GM18951 (cell line): ENCODE results near the gene OR8B8.
"Not testable (repeated sequence)": the region's sequence is repeated elsewhere in the genome, so short reads cannot be mapped to it uniquely, and the experiment has no call there.

Source experiments
- POLR2A ChIP-seq: IDR thresholded peaks from 4 replicates; pipeline ENCODE4 v1.6.1; 2011; ENCODE audit warnings: mild to moderate bottlenecking; ENCODE audit not compliant: insufficient read length, insufficient read depth; ENCODE audit errors: extremely low read depth
- in situ Hi-C: fragments of 300-500 bp; cut with MboI; formaldehyde crosslinking; loops from one replicate; pipeline ENCODE4 v1.12.0; 2022; ENCODE audit warnings: low sequenced_read_pairs, mixed read lengths, inconsistent platforms; ENCODE audit not compliant: unreplicated experiment

Gene OR8B8

GRCh38 chr11:124465368-124465767 is 19.9 kb upstream of the OR8B8 start:
- in situ Hi-C loops: no loop called here
- no peak for TF ChIP-seq POLR2A

GRCh38 chr11:124463990-124464389 is 18.5 kb upstream of the OR8B8 start:
- in situ Hi-C loops: no loop called here
- no peak for TF ChIP-seq POLR2A

- TF ChIP-seq POLR2A: no peak
- in situ Hi-C loops: no loop called here
Observed at GRCh38 chr11:124463324-124463723, 17.8 kb upstream of the OR8B8 start.

GRCh38 chr11:124460459-124460858 is 15.0 kb upstream of the OR8B8 start:
- in situ Hi-C loops: no loop called here

GRCh38 chr11:124459379-124459778 is 13.9 kb upstream of the OR8B8 start:
- in situ Hi-C loops: not testable (repeated sequence)

More at GRCh38 chr11:124460459-124460858, 15.0 kb upstream of the OR8B8 start:
- TF ChIP-seq POLR2A: no peak

- TF ChIP-seq POLR2A: no peak
- in situ Hi-C loops: no loop called here
Observed at GRCh38 chr11:124454552-124454951, 9.1 kb upstream of the OR8B8 start.

- no peak for TF ChIP-seq POLR2A
- in situ Hi-C loops: no loop called here
Observed at GRCh38 chr11:124446916-124447315, 1.4 kb upstream of the OR8B8 start.

- TF ChIP-seq POLR2A: no peak
- in situ Hi-C loops: no loop called here
Observed at GRCh38 chr11:124442847-124443246, 2.6 kb downstream of the OR8B8 start.

GRCh38 chr11:124442442-124442841 is 3.1 kb downstream of the OR8B8 start:
- in situ Hi-C loops: no loop called here
- TF ChIP-seq POLR2A: no peak

- TF ChIP-seq POLR2A: no peak
- in situ Hi-C loops: no loop called here
Observed at GRCh38 chr11:124441519-124441918, 4.0 kb downstream of the OR8B8 start.

GRCh38 chr11:124441081-124441480 is 4.4 kb downstream of the OR8B8 start:
- no peak for TF ChIP-seq POLR2A
- in situ Hi-C loops: no loop called here

GRCh38 chr11:124440608-124441007 is 4.9 kb downstream of the OR8B8 start:
- in situ Hi-C loops: no loop called here
- TF ChIP-seq POLR2A: no peak

- in situ Hi-C loops: no loop called here
- no peak for TF ChIP-seq POLR2A
Observed at GRCh38 chr11:124434699-124435098, 10.8 kb downstream of the OR8B8 start.

- in situ Hi-C loops: no loop called here
Observed at GRCh38 chr11:124429599-124429998, 15.9 kb downstream of the OR8B8 start.

GRCh38 chr11:124424384-124424921 is 21.0 kb downstream of the OR8B8 start, which contains the start of gene OR8B4:
OR8B4 (minus strand) TSS chr11:124424871; CDS start chr11:124424871, 0 bp downstream.
- in situ Hi-C loops: no loop called here
- no peak for TF ChIP-seq POLR2A

More at GRCh38 chr11:124429599-124429998, 15.9 kb downstream of the OR8B8 start:
- no peak for TF ChIP-seq POLR2A
